Caco-2 (cell line): ENCODE data around the gene SLU7. TPM values are rescaled to one million over a fixed set of nuclear protein-coding genes. Genes with fewer than 3 reads are reported as not detected.
A peak's percentile ranks its signal among the peaks of the same experiment; 100 is the strongest.

ENCODE experiments used
- Bru-seq: library from RNA; stranded (reverse); fragments of 400-500 nt; gene quantifications from one replicate; lab custom pipeline; 2021; lab: Mats Ljungman, UMichigan
- BruChase-seq, 2 experiments: library from RNA; stranded (reverse); fragments of 400-500 nt; gene quantifications; one replicate each; lab custom pipeline; 2021; lab: Mats Ljungman, UMichigan
- BruUV-seq: library from RNA; stranded (reverse); fragments of 400-500 nt; replicated peaks from 2 replicates; lab custom pipeline; 2021; lab: Mats Ljungman, UMichigan
- CTCF ChIA-PET: fragments of 300-600 bp; sonication (Branson Sonifier 250); formaldehyde crosslinking; loops from one replicate; lab custom pipeline; 2022; ENCODE audit warnings: antibody characterized with exemption; lab: Charles Lee
- POLR2A ChIA-PET: fragments of 300-600 bp; sonication (Branson Sonifier 250); formaldehyde crosslinking; loops from one replicate; lab custom pipeline; 2022; ENCODE audit warnings: antibody characterized with exemption; lab: Charles Lee
- DNase-seq, 2 experiments: peaks; one replicate each; pipeline versions ENCODE4 v3.0.0 to v3.0.0-alpha.2; 2020 to 2022
- H3K27me3 ChIP-seq: replicated peaks from 2 replicates; pipeline ENCODE4 v1.6.0; 2011; ENCODE audit warnings: low read length; ENCODE audit not compliant: control insufficient read depth, insufficient read depth
- H3K36me3 ChIP-seq: 2 replicates; pipeline ENCODE4 v1.5.1; 2011; ENCODE audit warnings: low read length; ENCODE audit not compliant: control insufficient read depth, insufficient read depth
- H3K4me1 ChIP-seq: fragments of 250-450 bp; sonication (Bioruptor Pico); 2 replicates; pipeline ENCODE4 v1.5.1; 2020; ENCODE audit warnings: mild to moderate bottlenecking
- H3K4me3 ChIP-seq: 2 replicates; pipeline ENCODE4 v1.5.1; 2011; ENCODE audit warnings: low read depth, mild to moderate bottlenecking, control low read depth, low read length
- H3K9me3 ChIP-seq: fragments of 250-450 bp; sonication (Bioruptor Pico); 2 replicates; pipeline ENCODE4 v1.5.1; 2020; ENCODE audit warnings: mild to moderate bottlenecking, moderate library complexity
- H3K27ac Mint-ChIP-seq: one replicate; pipeline ENCODE4 v1.8.0; 2022; ENCODE audit warnings: mixed read lengths; ENCODE audit not compliant: unreplicated experiment
- H3K27me3 Mint-ChIP-seq: one replicate; pipeline ENCODE4 v1.8.0; 2022; ENCODE audit warnings: mixed read lengths; ENCODE audit not compliant: insufficient read depth, unreplicated experiment
- H3K36me3 Mint-ChIP-seq: one replicate; pipeline ENCODE4 v1.8.0; 2022; ENCODE audit warnings: mild to moderate bottlenecking, mixed read lengths; ENCODE audit not compliant: insufficient read depth, unreplicated experiment
- H3K4me1 Mint-ChIP-seq: one replicate; pipeline ENCODE4 v1.8.0; 2022; ENCODE audit warnings: low read depth, mixed read lengths; ENCODE audit not compliant: unreplicated experiment
- H3K4me3 Mint-ChIP-seq: one replicate; pipeline ENCODE4 v1.8.0; 2022; ENCODE audit warnings: mild to moderate bottlenecking, moderate library complexity, mixed read lengths; ENCODE audit not compliant: unreplicated experiment
- H3K9me3 Mint-ChIP-seq: one replicate; pipeline ENCODE4 v1.8.0; 2022; ENCODE audit warnings: mixed read lengths; ENCODE audit not compliant: unreplicated experiment
- CTCF ChIP-seq, 2 experiments: fragments of 200-600 bp in 1 of 2; IDR thresholded peaks; 1 replicate in 1 of 2; 2 replicates in 1 of 2; pipeline versions ENCODE4 v1.5.1 to v1.8.0; 2011 to 2022; ENCODE audit warnings: antibody characterized with exemption in 1 of 2, control low read depth in 1 of 2, inconsistent platforms in 1 of 2, low read depth in 1 of 2, low read length in 1 of 2, mild to moderate bottlenecking in 1 of 2, moderate library complexity in 1 of 2; ENCODE audit not compliant: insufficient read depth in 1 of 2, severe bottlenecking in 1 of 2, unreplicated experiment in 1 of 2
- intact Hi-C: fragments of 100-400 bp; cut with micrococcal nuclease; formaldehyde crosslinking; loops from one replicate; pipeline ENCODE4 v1.10.0; 2022; ENCODE audit not compliant: unreplicated experiment
- long read RNA-seq: library from polyadenylated mRNA; stranded (forward); transcript quantifications from one replicate; pipeline ENCODE4 v2.0.0, GENCODE V29; 2022
- total RNA-seq: library from RNA; stranded (reverse); gene quantifications from 2 replicates; pipeline ENCODE4 v1.2.3, GENCODE V29; 2022

SLU7 gene
- total RNA-seq: 53.1 and 55.0 TPM in 2 replicates
- Bru-seq, nascent RNA: percentile 81 among the genes with signal in this experiment
- BruChase-seq, experiment 1, labeled RNA remaining after a 2-hour chase: percentile 86 among the genes with signal in this experiment
- percentile 82 among the genes with signal in this experiment for BruChase-seq, experiment 2, labeled RNA remaining after a 6-hour chase
- long read RNA-seq, transcript SLU7-201 (16 exons, 3,793 nt): major isoform, 34 of 57 reads
- long read RNA-seq, partial matches to known transcripts: 9 of 57 reads
- long read RNA-seq, other reads (novel, unspliced or antisense): 14 of 57 reads

GRCh38 chr5:160418561-160419457, at the start of gene SLU7:
SLU7 (minus strand) TSS chr5:160419081; CDS start chr5:160415294, 3,787 bp downstream.
- peak within 1 kb of the TSS; percentile 95 for H3K27ac Mint-ChIP-seq
- H3K36me3 Mint-ChIP-seq: peaks cover 27% of the 10 kb centered on the region
- H3K4me3 ChIP-seq: peak within 1 kb of the TSS; percentile 99
- intact Hi-C loops: loop anchor here (1.0 kb wide), 1 partner anchor 19 kb away; the partner anchor contains the start of gene FAM200C
- peaks cover 34% of the 10 kb centered on the region for H3K4me1 Mint-ChIP-seq
- no peaks in the 10 kb centered on the region for H3K36me3 ChIP-seq
- POLR2A ChIA-PET: interaction anchor here (0.6 to 1.7 kb wide), 4 partner anchors 15 to 410 kb away, joined by 3 to 21 read pairs (median 4); partner anchors contain the start of genes FAM200C and TTC1
- H3K4me1 ChIP-seq: peaks cover 13% of the 10 kb centered on the region; the same call in 1 of the 2 replicates
- H3K27me3 ChIP-seq: no peaks in the 10 kb centered on the region
- H3K27me3 Mint-ChIP-seq: no peaks in the 10 kb centered on the region
- peak within 1 kb of the TSS; percentile 92 for H3K4me3 Mint-ChIP-seq
- BruUV-seq: TSS peak; percentile 86
- DNase-seq: peak; percentile 95 to 96
- no peak for TF ChIP-seq CTCF (IDR thresholded peaks at IDR 0.05; ENCODE audit: insufficient read depth in 1 of 2, low read depth in 1 of 2, low read length in 1 of 2, severe bottlenecking in 1 of 2, unreplicated experiment in 1 of 2)
- no peaks in the 10 kb centered on the region for H3K9me3 ChIP-seq
- CTCF ChIA-PET: interaction anchor here (0.6 to 2.1 kb wide), 12 partner anchors 11 to 369 kb away, joined by 3 to 8 read pairs (median 3); no protein-coding TSS in a partner anchor
- H3K9me3 Mint-ChIP-seq: no peaks in the 10 kb centered on the region

GRCh38 chr5:160468363-160468975, 49.6 kb upstream of the SLU7 start:
- no peak for TF ChIP-seq CTCF (IDR thresholded peaks at IDR 0.05; ENCODE audit: insufficient read depth in 1 of 2, low read depth in 1 of 2, low read length in 1 of 2, severe bottlenecking in 1 of 2, unreplicated experiment in 1 of 2)
- POLR2A ChIA-PET: no interaction called here
- CTCF ChIA-PET: interaction anchor here (0.7 to 2.9 kb wide), 2 partner anchors 29 to 48 kb away, joined by 3 to 38 read pairs; no protein-coding TSS in a partner anchor
- no peaks in the 10 kb centered on the region for H3K27me3 Mint-ChIP-seq
- Histone ChIP-seq H3K36me3 (no peaks in the 10 kb centered on the region), H3K27me3 (no peaks in the 10 kb centered on the region), H3K4me3 (peak overlapping the region; percentile 30), H3K4me1 (peaks cover 40% of the 10 kb centered on the region), H3K9me3 (no peaks in the 10 kb centered on the region)
- H3K36me3 Mint-ChIP-seq: no peaks in the 10 kb centered on the region
- no peaks in the 10 kb centered on the region for H3K9me3 Mint-ChIP-seq
- BruUV-seq: no TSS peak
- DNase-seq: no peak
- H3K4me1 Mint-ChIP-seq: peaks cover 29% of the 10 kb centered on the region
- intact Hi-C loops: loop anchor here (10.0 kb wide), 1 partner anchor 436 kb away; no protein-coding TSS in a partner anchor
- H3K27ac Mint-ChIP-seq: peak overlapping the region; percentile 67
- peak overlapping the region; percentile 72 for H3K4me3 Mint-ChIP-seq
